ENCODE measurements around the gene TCERG1L.

The TCERG1L gene

GRCh38 chr10:131204406-131205152, 106.9 kb downstream of the TCERG1L start:
- no peak for DNase-seq

- no peak for DNase-seq
Measured at GRCh38 chr10:131203456-131204357, 107.8 kb downstream of the TCERG1L start.

DNA sequence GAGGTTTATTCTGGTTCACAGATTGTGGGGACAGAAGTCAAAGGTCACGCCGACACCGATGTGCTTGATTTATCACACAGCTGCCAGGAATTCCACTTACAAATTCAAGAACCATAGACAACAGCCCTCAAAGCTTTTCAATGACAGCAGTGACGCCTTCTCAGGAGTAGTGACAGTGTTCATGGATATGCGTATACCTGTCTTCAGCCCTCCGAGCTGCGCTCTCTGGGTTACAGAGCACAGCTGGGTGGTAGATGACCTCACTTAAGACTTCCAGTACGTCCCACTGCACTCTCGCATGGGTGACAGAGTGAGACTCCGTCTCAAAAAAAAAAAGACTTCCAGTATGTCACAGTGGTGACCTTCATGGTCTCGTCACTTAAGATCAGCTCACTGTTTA, 108.5 kb downstream of the TCERG1L start:
- no peak for DNase-seq

- no peak for DNase-seq
Measured at GRCh38 chr10:131201741-131202515, 109.6 kb downstream of the TCERG1L start.

GRCh38 chr10:131200856-131201470, 110.6 kb downstream of the TCERG1L start:
- DNase-seq: no peak

DNA sequence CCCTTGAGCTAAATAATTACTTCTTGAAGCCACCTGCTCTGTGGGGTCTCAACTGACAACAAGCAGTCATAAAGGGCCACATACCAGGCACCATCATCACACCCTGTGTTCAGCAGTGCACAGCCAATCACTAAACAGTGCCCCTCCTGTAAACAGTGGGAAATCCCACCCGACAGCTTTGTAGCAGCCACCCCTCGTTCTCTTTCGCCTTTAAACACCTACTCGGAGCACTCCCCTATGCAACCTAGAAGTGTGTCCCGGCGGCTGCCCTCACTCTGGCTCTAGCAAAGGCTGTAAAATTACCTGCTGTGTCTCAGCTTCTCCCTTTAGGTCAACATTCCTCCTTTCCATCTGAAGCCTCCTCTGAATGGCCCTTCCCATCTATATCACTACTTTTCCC, 111.9 kb downstream of the TCERG1L start:
- no peak for DNase-seq

DNA sequence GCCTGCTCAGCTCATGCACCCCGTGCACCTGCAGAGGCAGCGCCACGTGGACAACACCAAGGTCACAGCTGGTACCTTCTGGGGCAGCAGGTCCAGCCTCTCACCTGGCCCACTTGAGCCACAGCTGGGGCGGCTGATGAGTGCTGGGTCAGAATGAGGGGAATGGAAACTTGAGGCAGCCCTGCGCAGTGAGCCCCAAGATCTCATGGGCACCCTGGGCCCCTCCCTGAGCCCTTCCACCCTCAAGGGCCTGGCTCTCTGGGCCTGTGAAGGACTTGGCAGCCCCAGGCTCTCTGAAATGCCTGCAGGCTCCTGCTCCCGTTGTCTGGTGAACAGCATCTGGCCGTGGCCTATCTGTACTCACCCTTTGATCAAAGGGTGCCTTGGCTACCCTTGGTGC, 112.7 kb downstream of the TCERG1L start:
- no peak for DNase-seq

DNA sequence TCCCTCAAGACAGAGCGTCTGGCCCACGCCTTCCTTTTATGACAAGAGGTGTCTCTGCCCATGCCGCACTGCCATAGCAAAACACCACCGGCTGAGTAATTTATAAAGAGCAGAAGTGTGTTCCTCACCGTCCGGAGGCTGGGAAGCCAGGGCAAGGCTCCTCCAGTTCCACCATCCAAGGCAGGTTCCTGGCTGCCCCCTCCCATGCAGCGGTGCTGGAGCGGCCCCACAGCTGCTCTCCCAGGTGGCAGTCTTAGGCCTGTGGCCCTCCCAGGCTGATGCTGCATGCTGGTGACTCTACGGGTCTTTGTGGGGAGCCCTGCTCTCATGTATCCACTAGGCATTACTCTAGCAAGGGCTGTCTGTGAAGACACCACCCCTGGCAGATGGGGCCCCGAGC, 113.1 kb downstream of the TCERG1L start:
- DNase-seq: no peak

DNA sequence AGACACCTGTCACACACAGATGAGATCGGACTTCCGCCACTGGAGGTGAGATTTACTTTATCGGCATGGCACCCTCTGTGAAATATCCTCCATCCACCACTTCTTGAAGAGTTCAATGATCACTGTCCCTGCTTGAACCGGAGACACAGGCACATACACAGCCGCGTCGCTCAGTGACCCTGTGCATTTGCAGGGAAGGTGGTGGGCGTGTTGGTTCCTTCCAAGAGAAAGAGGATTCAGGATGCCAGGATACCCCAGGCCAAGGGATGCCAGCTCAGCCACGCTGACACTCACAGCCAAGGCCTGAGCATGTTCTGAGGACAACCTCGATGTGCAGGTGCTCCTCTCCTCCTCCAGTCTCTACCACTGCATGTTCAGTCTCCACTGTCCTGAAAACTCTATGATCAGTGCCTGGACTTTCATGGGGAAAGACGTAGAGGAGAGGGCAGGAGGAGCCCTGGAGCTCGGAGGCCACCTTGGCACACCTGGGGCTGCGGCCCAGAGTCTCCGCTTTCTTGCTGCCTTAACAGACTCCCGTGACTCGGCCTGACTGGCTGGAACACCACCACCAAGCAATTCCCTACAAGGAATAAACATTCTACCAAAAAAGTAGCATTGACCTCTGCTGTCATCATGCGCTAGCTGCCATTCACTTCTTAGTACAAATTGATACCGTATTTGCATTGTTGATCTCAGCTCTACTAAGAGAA, 115.2 kb downstream of the TCERG1L start:
- no peak for DNase-seq

- DNase-seq: no peak
Measured at GRCh38 chr10:131195558-131196159, 115.9 kb downstream of the TCERG1L start.

GRCh38 chr10:131195116-131195515, 116.4 kb downstream of the TCERG1L start:
- no peak for DNase-seq

DNA sequence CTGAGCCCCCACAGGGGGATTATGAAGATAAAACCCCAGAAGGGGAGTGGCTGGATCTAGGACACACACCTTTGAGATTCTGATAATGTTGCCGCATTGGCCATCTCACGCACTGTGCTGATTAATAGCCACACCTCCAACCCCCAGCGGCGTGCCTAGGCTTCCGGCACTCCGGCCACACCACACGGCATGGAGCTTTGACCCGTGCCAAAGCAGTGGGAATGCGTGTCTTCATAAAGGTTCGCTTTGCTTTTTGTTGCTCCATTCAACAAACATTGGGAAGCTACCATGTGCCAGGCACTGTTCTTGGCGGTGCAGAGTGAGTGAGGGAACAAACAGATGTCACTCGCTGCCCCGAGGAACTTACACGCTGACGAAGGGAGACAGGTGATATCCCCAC, 117.6 kb downstream of the TCERG1L start:
- no peak for DNase-seq

DNA sequence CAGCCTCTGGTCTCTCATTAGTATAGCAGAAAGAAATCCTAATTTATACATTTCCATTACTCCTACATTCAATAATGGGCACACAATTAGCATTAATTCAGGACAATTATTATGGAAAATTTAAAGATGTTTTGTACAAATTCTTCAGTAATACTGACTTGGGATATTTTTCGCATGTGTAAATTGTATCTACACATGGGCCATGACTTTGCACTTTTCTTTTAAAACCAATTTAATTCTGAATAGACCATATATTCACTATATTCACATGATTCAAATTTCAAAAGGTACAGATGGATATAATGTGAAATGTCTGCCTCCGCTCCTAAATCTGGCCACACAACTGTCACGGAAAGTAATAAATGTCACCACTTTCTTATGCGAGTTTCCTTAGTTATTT, 123.0 kb downstream of the TCERG1L start:
- DNase-seq: no peak

GRCh38 chr10:131187926-131188325, 123.6 kb downstream of the TCERG1L start:
- DNase-seq: no peak

DNA sequence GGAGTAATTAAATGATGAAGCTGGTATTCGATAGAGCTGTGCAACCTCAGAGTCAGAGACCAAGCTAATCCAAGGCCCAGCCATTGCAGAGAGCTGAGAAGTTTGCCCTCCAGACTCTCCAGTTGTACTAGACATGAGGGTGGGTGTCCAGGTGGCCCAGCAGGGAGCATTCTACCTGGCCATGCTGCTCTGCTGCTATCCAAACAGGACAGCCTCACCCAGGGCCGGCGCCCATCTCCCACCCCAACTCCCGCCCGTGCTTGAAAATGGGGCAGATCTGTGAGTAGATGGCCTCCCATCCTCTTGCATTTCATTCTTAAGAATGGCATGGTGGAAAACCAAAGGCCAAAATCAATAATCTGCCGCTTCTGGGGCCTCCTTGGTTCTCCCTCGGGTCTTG, 124.2 kb downstream of the TCERG1L start:
- no peak for DNase-seq

- DNase-seq: no peak
Measured at GRCh38 chr10:131186547-131187253, 124.8 kb downstream of the TCERG1L start.

- DNase-seq: no peak
Measured at GRCh38 chr10:131184503-131184902, 127.0 kb downstream of the TCERG1L start.

- no peak for DNase-seq
Measured at GRCh38 chr10:131183546-131184045, 127.9 kb downstream of the TCERG1L start.

- no peak for DNase-seq
Measured at GRCh38 chr10:131181456-131181855, 130.1 kb downstream of the TCERG1L start.

DNA sequence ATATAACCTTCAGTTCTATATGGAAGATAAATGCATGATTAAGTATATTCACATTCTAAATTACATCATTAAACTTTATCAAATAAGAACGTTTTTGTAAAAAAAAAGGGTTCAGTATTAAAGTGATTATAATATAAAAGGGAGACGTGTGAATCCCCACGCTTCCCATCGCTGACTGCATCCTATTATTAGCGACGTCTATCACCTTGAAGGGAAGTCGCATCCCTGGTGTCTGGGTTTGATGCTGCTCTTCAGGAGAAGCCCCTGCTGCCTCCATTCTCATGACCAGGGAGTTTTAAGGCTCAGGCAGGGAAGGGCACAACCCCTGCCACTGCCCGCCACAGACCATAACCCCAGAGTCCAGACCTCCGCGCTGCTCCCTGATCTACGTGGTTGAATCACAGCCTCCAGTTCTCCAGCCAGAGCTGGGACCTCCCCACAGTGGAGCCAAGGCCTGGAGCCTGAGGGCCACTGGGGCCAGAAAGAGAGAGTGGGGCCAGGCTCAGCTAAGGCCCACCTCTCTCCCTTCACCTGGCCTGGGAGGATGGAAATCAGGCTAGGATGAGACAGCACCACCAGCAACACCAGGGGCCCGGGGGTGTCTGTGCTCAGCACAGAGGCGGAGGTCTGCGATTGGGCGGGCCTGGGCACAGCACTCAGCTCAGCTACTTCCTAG, 130.6 kb downstream of the TCERG1L start:
- DNase-seq: no peak
